Measurements from ENCODE around the gene MOGAT3. TPM values are rescaled to one million over a fixed set of nuclear protein-coding genes. Genes with fewer than 3 reads are reported as not detected.

The MOGAT3 gene
- total RNA-seq, 4 donors from 2014 or later: not detected

- H3K27ac ChIP-seq: no peak overlapping the region
- H3K4me1 ChIP-seq: peaks cover 10 to 28% of the 10 kb centered on the region in 2 donors
- H3K4me3 ChIP-seq: no peak overlapping the region
- no peak for DNase-seq
- H3K9me3 ChIP-seq: no peaks in the 10 kb centered on the region
- no peaks in the 10 kb centered on the region for H3K36me3 ChIP-seq
- peaks cover 12 to 16% of the 10 kb centered on the region in 2 donors for H3K27me3 ChIP-seq
- intact Hi-C loops (cut with DNase I; ENCODE audit: low total_unique reads): no loop called here
- no peak for TF ChIP-seq POLR2A (IDR thresholded peaks at IDR 0.05)
- TF ChIP-seq CTCF (IDR thresholded peaks at IDR 0.05): no peak
These were observed 40.9 kb downstream of the MOGAT3 start for GRCh38 chr7:101159696-101160674.

- H3K9me3 ChIP-seq: no peaks in the 10 kb centered on the region
- no peak overlapping the region for H3K4me3 ChIP-seq
- no peak for DNase-seq
- H3K4me1 ChIP-seq: peaks cover 5 to 9% of the 10 kb centered on the region in 2 donors
- peaks cover 0 to under 1% of the 10 kb centered on the region in 2 donors for H3K27me3 ChIP-seq
- no peak overlapping the region for H3K27ac ChIP-seq
- intact Hi-C loops (cut with DNase I; ENCODE audit: low total_unique reads): no loop called here
- TF ChIP-seq POLR2A (IDR thresholded peaks at IDR 0.05) (no peak), CTCF (IDR thresholded peaks at IDR 0.05) (no peak)
- no peaks in the 10 kb centered on the region for H3K36me3 ChIP-seq
These were observed 43.8 kb downstream of the MOGAT3 start for GRCh38 chr7:101156866-101157589.

- Histone ChIP-seq H3K36me3 (no peaks in the 10 kb centered on the region), H3K4me1 (peaks cover 5 to 9% of the 10 kb centered on the region in 2 donors), H3K9me3 (no peaks in the 10 kb centered on the region), H3K27me3 (no peaks in the 10 kb centered on the region), H3K4me3 (no peak overlapping the region), H3K27ac (no peak overlapping the region)
- DNase-seq: no peak
- TF ChIP-seq POLR2A (IDR thresholded peaks at IDR 0.05) (no peak), CTCF (IDR thresholded peaks at IDR 0.05) (no peak)
- intact Hi-C loops (cut with DNase I; ENCODE audit: low total_unique reads): no loop called here
These were observed 44.6 kb downstream of the MOGAT3 start for GRCh38 chr7:101156277-101156676.

GRCh38 chr7:101155303-101155702 is 45.5 kb downstream of the MOGAT3 start:
- Histone ChIP-seq H3K36me3 (no peaks in the 10 kb centered on the region), H3K9me3 (no peaks in the 10 kb centered on the region), H3K27me3 (no peaks in the 10 kb centered on the region), H3K4me3 (peak overlapping the region; percentile 59 to 99), H3K4me1 (peaks cover 5 to 9% of the 10 kb centered on the region in 2 donors), H3K27ac (peak overlapping the region in 1 of 2 donors; percentile 35)
- intact Hi-C loops (cut with DNase I; ENCODE audit: low total_unique reads): no loop called here
- no peak for DNase-seq
- TF ChIP-seq CTCF (IDR thresholded peaks at IDR 0.05) (no peak), POLR2A (IDR thresholded peaks at IDR 0.05) (no peak)

Data from uterus (tissue), 4 donors.